SW480 (cell line): ENCODE results near the gene PHF20.
A peak's percentile ranks its signal among the peaks of the same experiment; 100 is the strongest.
"Not testable (repeated sequence)": the region's sequence is repeated elsewhere in the genome, so short reads cannot be mapped to it uniquely, and the experiment has no call there.

Experiments used
- DNase-seq: peaks from one replicate; pipeline ENCODE4 v3.0.0-alpha.2; 2016; ENCODE audit warnings: low spot score

The PHF20 gene

DNA sequence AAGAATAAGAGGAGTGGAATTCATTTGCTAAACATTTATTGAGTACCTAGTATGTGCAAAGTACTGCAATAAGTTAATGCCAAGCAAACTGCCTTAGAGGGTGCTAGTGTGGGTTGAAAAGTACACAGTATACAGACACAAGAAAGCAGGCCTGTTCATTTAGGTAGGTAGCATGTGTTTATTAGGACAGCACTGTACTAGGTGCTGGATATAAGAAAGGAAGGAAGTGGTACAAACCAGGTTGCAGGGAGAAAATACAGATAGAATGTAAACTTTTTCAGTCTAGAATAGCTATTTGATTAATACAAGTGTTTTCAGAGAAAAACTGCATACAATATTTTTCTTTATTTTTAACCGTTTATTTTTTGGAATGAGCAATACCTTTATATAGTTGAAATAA lies 68.1 kb downstream of the PHF20 start:
- DNase-seq: peak; percentile 38

DNA sequence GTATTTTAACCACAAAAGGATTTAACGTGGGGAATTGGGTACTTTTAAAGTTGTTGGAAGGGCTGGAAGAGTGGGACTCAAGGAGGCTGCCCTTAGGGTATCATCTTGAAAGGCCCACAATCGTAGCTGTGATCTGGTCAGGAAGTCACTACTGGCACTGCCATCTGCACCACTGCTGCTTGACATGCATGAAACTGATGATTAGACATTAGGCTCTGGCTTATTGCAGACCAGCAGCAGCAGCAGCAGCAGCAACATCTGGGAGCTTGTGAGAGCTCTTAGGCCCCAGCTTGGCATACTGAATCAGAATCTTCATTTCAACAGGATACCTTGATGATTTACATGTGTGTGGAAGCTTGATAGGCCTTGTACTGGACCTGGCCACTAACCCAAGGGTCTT lies 68.6 kb downstream of the PHF20 start:
- no peak for DNase-seq

DNA sequence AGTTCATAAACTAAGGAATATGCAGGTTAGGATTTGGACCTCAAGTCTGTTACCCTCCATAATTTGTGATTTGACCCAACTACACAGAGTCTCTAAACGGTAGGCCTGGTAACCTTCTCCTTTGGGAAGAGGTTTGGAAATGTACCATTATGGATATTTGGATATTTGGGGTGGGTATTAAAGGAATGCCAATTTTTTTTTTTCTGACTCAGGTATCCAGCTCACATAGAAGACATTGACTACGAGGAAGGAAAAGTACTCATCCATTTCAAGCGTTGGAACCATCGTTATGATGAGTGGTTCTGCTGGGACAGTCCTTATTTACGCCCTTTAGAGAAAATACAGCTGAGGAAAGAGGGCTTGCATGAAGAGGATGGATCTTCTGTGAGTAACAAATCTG lies 70.5 kb downstream of the PHF20 start:
- no peak for DNase-seq

DNA sequence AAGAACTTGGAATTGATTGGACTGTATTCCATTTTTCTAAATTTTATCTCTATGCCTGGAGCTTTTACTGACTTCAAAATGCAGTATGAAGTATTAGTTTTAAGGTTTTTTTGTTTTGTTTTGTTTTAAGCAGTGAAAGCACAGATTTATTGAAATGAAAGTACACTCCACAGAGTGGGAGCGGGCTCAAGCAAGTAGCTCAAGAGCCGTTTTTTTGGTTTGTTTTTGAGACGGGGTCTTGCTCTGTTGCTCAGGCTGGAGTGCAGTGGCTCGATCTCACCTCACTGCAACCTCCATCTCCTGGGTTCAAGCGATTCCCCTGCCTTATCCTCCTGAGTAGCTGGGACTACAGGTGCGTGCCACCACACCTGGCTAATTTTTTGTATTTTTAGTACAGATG lies 72.1 kb downstream of the PHF20 start:
- DNase-seq: not testable (repeated sequence)

DNA sequence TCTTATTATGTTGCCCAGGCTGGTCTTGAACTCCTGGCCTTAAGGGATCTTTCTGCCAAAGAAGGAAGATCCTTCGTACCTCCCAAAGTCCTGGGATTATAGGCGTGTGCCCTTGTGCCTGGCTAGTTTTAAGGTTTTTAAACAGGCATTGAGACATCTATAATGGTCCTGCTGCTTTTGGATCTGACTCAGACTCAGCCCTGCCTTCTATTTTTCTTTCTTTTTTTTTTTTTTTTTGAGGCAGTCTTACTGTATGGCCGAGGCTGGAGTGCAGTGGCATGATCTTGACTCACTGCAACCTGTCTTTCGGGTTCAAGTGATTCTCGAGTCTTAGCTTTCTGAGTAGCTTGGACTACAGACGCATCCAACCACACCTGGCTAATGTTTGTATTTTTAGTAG lies 73.7 kb downstream of the PHF20 start:
- no peak for DNase-seq

DNA sequence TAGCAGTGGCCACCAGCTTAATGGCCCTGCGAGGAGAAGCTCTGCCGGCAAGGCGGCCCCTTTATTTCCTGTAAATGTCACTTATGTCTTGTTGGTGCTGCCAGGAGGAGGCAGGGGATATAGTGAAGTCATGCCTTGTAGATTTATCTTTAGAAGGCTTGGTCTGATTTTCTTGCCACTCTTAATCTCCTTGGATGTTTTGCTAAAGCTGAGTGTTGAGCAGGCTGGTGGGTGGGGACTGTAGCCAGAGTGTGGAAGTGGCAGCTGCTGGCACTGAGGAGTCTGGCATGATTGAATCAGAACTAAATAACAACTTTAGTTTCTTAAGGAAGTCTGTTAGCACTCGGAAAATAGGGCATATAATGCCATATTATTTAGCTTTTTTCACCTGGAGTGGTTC lies 77.9 kb downstream of the PHF20 start:
- DNase-seq: no peak

DNA sequence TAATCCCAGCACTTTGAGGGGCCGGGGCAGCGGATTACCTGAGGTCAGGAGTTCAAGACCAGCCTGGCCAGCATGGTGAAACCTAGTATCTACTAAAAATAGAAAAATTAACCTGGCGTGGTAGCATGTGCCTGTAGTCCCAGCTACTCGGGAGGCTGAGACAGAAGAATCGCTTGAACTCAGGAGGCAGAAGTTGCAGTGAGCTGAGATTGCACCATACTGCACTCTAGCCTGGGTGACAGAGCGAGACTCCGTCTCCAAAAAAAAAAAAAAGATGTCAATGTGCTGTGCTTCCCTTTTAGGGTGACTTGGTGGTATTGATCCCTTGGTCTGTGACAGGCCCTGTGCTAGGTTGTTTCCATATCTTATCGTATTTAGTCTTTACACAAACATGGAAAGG lies 79.8 kb downstream of the PHF20 start:
- not testable (repeated sequence) for DNase-seq

DNA sequence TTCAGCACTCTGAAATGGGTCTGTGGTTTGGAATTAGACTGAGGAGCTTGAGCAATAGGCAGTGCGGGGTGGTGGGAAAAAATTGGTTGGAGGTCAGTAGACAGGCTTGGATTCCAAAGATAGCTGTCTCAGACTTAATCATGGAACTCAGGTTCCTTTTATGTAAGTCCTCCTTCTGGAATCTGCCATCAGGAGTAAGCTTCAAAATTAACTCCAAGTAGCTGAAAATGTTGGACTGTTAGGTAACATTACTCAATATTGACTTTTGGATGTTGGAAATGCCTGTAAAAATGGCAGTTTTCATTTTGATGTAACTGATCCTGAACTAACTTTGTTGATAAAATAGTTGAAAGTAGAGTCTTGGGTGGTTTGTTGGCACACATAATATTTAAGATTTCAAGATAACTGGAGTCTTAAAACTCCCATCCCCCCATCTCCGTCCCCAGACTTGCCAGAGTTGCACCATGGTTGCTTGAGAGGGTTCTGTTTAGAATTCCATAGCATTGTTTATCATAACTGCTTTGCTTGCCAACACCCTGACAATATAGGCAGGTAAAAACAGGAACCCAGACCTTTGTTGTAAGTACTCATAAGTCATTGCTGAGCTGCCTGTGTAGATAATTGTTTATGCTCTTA lies 83.0 kb downstream of the PHF20 start:
- no peak for DNase-seq

DNA sequence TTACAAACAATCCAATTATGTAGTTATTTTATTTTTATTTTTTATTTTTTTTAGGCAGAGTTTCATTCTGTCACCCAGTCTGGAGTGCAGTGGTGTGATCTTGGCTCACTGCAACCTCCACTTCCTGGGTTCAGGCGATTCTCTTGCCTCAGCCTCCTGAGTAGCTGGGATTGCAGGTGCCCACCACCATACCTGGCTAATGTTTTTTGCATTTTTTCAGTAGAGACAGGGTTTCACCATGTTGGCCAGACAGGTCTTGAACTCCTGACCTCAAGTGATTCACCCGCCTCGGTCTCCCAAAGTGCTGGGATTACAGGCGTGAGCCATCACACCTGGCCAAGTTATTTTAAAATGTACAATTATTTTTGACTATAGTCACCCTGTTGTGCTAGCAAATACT lies 83.8 kb downstream of the PHF20 start:
- DNase-seq: not testable (repeated sequence)

DNA sequence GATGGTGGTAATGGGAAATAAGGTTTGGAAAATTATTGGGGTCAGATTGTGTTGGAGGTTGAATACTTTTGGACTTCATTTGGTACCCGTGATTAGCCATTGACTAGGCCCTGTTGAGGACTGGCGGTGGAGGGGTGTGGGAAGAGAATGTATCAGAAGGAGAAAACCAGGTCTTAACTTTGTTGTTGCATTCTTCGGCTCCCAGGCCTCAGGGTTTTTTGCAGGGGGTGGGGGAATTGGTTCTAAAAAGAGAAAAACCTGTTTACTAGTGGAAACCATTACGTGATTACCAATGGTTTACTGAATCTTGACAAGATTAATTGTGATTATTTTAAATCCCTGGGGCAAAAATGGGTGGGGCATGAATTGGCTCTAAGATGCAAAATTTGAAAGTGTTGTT lies 85.1 kb downstream of the PHF20 start:
- no peak for DNase-seq

DNA sequence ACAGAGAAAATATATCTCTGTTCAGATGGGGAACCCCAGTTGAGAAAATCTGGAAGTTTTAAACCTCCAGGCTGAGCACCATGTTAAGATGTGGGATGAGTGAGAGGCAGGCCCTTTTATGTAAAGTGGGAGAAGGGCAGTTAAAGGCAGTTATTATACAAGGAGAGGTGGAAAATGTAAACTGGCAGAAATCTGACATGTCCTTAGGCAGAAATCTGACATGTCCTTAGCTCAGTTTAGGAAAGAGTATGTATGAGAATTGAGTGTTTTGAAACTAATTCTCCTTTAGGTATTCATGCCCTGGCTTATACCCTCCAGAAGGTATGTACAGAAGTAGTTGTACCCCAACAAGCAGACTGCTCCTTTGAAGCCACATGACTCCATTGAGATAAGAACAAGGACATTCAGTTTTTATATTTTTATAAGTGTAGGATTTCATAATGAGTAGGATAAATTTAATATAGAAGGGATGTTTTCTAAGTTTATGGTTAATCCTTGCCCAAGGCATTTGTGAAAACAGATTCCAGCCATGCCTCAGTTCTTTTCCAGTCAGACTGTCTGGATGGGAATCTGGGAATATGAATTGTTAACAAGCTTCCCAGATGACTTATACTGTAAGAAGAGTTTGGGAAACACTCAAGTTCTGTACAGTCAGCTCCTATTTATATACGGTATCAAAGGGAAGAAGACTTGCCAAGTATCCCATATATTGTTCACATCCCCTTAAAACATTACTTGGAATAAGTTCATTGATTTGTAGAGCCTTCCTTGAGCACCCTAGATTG lies 94.8 kb downstream of the PHF20 start:
- DNase-seq: no peak

DNA sequence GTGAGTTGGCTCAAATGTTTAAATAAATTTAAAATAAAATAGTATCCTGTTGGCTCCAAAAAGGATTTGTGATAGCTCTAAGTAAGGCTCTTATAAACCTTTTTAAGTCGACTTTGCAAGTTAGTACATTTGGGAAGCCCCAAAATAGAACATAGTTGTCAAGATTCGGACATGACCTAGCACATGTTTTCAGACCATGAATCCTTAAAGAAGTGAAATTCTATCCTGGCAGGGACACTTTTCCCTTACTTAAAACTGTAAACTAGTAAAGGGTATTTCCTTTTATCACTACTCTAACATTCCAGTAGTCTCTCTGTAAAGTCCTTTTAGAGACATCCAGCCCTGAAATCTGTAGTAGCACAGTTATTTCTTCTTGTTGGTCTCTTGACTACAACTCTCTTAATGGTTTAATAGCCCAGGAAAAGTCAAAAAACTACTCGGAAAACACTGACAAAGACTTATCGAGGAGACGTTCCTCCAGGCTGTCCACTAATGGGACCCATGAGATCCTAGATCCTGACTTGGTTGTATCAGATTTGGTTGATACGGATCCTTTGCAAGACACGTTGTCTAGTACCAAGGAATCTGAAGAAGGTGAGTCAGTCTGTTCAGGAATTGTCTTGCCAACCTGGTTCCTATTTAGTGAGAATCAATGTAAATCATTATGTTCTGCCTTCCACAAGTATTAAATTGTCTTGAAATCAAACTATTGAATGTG lies 98.9 kb downstream of the PHF20 start:
- no peak for DNase-seq

DNA sequence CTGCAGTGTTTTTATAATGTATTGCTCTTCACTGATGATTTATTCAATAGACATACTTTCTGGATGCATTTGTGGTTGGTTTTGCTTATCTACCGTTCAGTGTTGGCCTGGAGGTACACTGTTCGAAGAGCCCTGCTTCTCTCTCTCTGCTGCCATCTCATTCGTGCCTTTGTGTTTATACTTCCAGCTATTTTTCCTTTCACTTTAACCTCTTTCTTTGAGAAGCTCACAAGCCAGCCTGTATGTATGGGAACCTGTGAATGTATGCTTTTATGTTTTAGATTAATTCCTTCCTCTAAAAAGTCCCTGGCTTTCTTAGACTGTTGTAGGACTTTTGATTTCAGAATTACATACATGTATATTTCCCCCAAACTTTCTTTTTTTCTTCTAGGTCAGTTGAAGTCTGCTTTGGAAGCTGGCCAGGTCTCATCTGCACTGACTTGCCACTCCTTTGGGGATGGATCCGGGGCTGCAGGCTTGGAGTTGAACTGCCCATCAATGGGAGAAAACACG lies 99.5 kb downstream of the PHF20 start:
- peak; percentile 33 for DNase-seq

DNA sequence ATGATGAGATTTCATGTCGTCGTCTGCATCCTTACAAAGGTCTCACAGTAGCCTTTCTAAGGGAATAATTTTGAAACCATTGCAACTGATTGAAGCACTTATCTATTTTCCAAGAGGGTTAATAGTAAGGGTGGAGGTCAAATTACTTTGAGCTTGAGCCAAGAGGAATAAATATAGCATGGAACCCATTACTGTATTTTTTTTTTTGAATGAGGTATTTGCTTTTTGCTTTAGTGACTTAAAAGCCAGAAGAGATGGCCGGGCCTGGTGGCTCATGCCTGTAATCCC lies 104.2 kb downstream of the PHF20 start:
- no peak for DNase-seq

DNA sequence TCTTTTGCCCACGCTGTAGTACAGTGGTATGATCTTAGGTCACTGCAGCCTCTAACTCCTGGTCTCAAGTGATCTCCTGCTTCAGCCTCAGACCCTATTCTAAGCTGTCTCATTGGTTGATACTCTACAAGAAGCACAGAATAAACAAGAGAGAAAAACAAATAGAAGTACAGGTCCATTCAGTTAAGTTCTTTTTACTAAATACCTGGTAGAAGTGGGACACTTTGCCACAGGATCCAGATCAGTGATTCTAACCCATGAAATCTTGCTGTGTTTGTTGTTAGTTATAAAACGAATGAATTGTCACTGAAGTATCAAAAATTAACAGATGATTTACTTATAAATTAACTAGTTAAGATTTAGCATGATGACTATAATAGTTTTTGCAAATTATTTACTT lies 105.8 kb downstream of the PHF20 start:
- DNase-seq: no peak

DNA sequence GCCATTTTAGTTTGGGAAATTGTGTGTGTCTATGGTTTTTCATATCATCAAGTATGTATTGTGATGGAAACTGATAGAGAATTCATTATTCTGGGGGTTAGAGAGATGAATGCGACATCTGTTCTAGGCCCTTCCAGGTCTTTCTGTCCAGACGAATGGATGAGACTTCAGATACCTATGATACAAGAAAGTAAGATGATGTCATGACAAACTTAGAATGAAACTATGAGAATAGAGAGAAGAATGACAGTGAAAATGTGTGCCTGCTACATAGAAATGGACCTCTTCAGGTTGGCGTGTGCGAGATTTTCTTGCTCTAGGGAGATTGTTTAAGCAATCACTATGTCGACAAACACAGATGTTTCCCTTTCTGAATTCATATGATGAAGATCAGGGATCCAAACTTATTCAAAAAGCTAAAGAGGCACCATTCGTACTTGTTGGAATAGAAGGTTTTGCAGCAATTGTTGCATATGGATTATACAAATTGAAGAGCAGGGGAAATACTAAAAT lies 106.4 kb downstream of the PHF20 start:
- no peak for DNase-seq

DNA sequence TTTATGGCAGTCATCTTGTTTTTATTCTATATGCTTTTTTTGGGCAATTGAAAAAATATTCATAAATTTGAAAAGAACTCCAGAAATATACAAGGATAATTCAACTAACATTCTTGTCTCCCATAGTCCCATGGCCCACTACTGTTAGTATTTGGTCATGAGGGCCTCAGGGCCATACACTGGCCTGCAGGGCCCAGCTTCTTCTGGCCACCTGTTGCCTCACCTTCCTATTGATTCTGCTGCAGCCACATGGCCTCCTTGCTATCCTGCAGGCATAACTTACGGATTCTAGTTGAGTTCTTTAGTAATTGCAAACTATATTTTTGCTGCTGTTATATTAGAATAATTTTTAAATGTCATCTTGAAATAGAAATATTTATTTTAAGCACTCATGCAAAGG lies 109.9 kb downstream of the PHF20 start:
- DNase-seq: no peak

DNA sequence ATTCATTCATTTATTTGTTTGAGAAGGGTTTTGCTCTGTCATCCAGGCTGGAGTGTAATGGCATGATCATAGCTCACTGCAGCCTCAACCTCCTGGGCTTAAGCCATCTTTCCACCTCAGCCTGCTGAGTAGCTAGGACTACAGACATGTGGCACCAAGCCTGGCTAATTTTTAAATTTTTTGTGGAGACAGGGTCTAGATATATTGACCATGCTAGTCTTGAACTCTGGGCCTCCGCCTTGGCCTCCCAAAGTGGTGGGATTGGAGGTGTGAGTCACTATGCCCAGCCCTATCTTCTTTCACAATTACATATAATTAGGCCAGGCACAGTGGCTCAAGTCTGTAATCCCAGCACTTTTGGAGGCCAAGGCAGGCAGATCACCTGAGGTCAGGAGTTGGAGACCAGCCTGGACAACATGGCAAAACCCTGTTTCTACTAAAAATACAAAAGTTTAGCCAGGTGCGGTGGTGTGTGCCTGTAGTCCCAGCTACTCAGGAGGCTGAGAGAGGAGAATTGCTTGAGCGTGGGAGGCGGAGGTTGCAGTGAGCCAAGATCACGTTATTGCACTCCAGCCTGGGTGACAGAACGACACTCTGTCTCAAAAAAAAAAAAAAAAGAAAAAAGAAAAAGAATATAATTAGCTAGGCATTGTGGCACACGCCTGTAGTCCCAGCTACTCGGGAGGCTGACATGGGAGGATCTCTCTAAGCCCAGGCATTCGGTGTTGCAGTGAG lies 110.8 kb downstream of the PHF20 start:
- not testable (repeated sequence) for DNase-seq

DNA sequence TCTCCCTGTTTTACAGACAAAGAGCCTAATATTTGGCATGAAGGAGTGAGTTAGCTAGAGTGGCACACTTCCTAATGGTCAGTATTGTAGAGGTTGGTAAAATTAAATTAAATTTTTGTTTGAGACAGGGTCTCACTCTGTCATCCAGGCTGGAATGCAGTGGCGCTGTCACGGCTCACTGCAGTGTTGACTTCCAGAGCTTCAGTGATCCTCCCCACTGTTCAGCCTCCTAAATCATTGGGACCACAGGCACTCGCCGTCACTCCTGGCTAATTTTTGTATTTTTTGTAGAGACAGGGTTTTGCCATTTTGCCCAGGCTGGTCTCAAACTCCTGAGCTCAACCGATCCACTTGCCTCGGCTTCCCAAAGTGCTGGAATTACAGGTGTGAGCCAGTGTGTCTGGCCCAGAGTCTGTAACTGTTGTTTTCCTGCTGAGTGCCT lies 111.5 kb downstream of the PHF20 start:
- DNase-seq: no peak

DNA sequence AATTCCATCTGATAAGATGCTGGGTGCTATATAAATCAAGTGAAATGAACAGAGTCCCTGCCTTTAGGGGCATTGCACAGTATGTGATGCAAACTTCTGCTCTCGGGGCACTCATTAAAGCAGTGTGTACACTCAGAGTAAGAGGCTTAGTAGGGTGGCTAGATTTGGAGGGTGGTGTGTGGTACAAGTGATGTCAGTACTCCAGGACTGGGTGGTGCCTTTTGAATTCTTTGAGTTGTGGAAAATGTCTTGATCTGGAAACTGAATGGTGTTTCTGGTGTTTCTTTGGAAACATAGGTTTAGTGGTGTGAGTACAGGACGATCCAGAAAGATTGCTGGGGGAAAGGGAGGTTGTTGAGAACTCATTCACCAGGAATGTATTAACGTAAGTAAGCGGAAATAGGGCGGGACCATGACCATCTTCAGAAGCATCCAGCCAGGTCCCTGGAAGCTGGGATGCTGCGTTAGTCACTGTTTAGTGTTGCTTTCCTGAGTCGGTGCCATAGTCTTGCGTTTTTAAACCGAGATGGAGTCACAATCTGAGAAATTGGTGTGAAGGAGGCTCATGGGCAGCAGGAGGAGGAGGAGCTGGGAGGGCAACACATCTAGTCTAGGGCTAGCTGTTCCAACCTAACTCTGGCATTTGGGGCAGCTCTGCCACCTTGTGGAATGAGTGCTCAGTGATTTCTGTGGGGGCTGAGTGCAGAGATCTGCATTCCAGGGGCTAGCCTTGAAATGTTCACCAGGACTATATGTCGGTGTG lies 112.1 kb downstream of the PHF20 start:
- DNase-seq: peak; percentile 90

DNA sequence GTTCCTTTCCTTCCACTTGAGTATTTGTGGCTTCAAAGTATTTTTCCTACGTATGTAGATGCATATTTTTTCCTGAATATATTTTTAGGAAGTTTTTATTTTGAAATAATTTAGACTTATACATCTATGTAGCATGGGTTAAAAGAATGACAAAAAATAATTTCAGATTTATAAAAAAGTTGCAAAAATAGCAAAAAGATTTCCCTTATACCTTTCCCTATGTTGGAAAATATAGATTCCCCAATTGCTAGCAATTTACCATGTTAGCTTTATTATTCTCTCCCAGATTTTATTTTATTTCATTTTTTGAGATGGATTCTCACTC lies 112.7 kb downstream of the PHF20 start:
- no peak for DNase-seq

DNA sequence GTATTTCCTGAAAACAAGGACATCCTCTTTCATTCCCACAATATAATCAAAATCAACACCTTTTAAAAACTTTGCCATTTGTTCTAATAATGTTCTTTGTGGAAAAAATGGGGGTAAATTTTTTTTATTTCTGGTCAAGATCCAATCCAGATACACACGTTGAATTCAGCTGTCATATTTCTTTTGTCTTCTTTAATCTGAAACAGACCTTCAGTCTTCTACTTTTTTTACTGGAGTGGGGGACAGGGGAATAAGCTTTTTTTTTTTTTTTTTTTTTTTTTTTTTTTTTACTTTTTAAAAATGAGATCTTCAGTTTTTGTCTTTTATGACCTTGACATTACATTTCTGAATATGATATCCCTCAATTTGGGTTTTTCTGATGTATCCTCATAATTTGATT lies 113.4 kb downstream of the PHF20 start:
- no peak for DNase-seq
